Measurements from ENCODE around the gene CPNE5.

CPNE5 gene
- total RNA-seq = 0 to 4.5 (median 0.21) reads per million in 17 experiments

GRCh38 chr6:36838896-36839748 is at the start of gene CPNE5:
TSS of gene CPNE5 (minus strand) at chr6:36839444. CDS start at chr6:36839377, 67 bp downstream.
- DNase-seq = no peak

- no peak for DNase-seq
Observed at GRCh38 chr6:36888115-36888643, 48.9 kb upstream of the CPNE5 start.

- DNase-seq = no peak
Observed at GRCh38 chr6:36886950-36887618, 47.8 kb upstream of the CPNE5 start.

- peak; percentile 98 to 99 (median 98) for DNase-seq
Observed at GRCh38 chr6:36885461-36886401, 46.5 kb upstream of the CPNE5 start, which contains the start of gene C6orf89. TSS of gene C6orf89 (plus strand) at chr6:36885952. CDS start at chr6:36899445, 13,493 bp downstream.

- DNase-seq = no peak
Observed at GRCh38 chr6:36884610-36885009, 45.4 kb upstream of the CPNE5 start.

- DNase-seq = no peak
Observed at GRCh38 chr6:36875250-36875633, 36.0 kb upstream of the CPNE5 start.

GRCh38 chr6:36874443-36875249 is 35.4 kb upstream of the CPNE5 start, which contains the start of gene PPIL1:
TSS of gene PPIL1 (minus strand) at chr6:36874803. CDS start at chr6:36874772, 31 bp downstream.
- DNase-seq = peak; percentile 88 to 94 (median 92)

- DNase-seq = peak in 3 of 4 experiments; percentile 21 to 38 (median 22)
Observed at GRCh38 chr6:36873612-36874442, 34.6 kb upstream of the CPNE5 start.

GRCh38 chr6:36873115-36873514 is 33.9 kb upstream of the CPNE5 start:
- DNase-seq = peak in 1 of 4 experiments; percentile 18

GRCh38 chr6:36871686-36872085 is 32.4 kb upstream of the CPNE5 start:
- no peak for DNase-seq

GRCh38 chr6:36867471-36868224 is 28.4 kb upstream of the CPNE5 start:
- no peak for DNase-seq

GRCh38 chr6:36865835-36866234 is 26.6 kb upstream of the CPNE5 start:
- no peak for DNase-seq

- no peak for DNase-seq
Observed at GRCh38 chr6:36863670-36864540, 24.7 kb upstream of the CPNE5 start.

GRCh38 chr6:36862848-36863382 is 23.7 kb upstream of the CPNE5 start:
- no peak for DNase-seq

- no peak for DNase-seq
Observed at GRCh38 chr6:36862164-36862847, 23.1 kb upstream of the CPNE5 start.

- DNase-seq = no peak
Observed at GRCh38 chr6:36860126-36860525, 20.9 kb upstream of the CPNE5 start.

GRCh38 chr6:36858407-36858981 is 19.2 kb upstream of the CPNE5 start:
- DNase-seq = no peak
